Vagina (tissue), 2 donors: ENCODE results near the gene IVD. TPM values are rescaled to one million over a fixed set of nuclear protein-coding genes. Genes with fewer than 3 reads are reported as not detected.

Experiments used
- DNase-seq, 2 donors: peaks; one replicate each; pipeline ENCODE4 v3.0.0-alpha.2; 2017; ENCODE audit errors: extremely low spot score in 2 of 2
- H3K27ac ChIP-seq: fragments of 200-600 bp; sonication (generic); one replicate; pipeline ENCODE4 v1.5.1; 2019
- H3K27me3 ChIP-seq: fragments of 200-600 bp; sonication (generic); one replicate; pipeline ENCODE4 v1.5.1; 2019
- H3K36me3 ChIP-seq, 2 donors: fragments of 200-600 bp; sonication (generic); one replicate each; pipeline ENCODE4 v1.5.1; 2017 to 2019
- H3K4me1 ChIP-seq: fragments of 200-600 bp; sonication (generic); one replicate; pipeline ENCODE4 v1.5.1; 2019
- H3K4me3 ChIP-seq, 2 donors: fragments of 200-600 bp; sonication (generic); 1 replicate in 1 of 2; 2 replicates in 1 of 2; pipeline ENCODE4 v1.5.1; 2016 to 2019
- H3K9me3 ChIP-seq: fragments of 200-600 bp; sonication (generic); one replicate; pipeline ENCODE4 v1.5.1; 2019
- POLR2A ChIP-seq, 2 donors: fragments of 450-650 bp; IDR thresholded peaks; one replicate each; pipeline ENCODE4 v1.6.1; 2017; ENCODE audit warnings: antibody characterized with exemption in 2 of 2, mild to moderate bottlenecking in 2 of 2, moderate library complexity in 2 of 2
- POLR2AphosphoS5 ChIP-seq, 2 donors: sonication (generic); formaldehyde crosslinking; IDR thresholded peaks; one replicate each; pipeline ENCODE4 v1.9.0; 2017; ENCODE audit warnings: antibody characterized with exemption in 2 of 2, mild to moderate bottlenecking in 2 of 2, low read depth in 1 of 2; ENCODE audit not compliant: insufficient read depth in 1 of 2
- intact Hi-C: fragments of 100-400 bp; cut with DNase I; formaldehyde crosslinking; loops from one replicate; pipeline ENCODE4 v1.15.1; 2023
- total RNA-seq: library from RNA; depleted of rRNA; stranded (reverse); fragments of >200 nt; gene quantifications from one replicate; pipeline ENCODE4 v1.2.3, GENCODE V29; 2016
- TF ChIP-seq, protein P1 (sequence below), 3 experiments: fragments of 450-650 bp in 2 of 3; fragments of 200-600 bp in 1 of 3; sonication (generic) in 1 of 3; IDR thresholded peaks; one replicate each; pipeline ENCODE4 v1.5.1; 2017 to 2019; ENCODE audit warnings: antibody characterized with exemption in 3 of 3, mild to moderate bottlenecking in 2 of 3, moderate library complexity in 2 of 3

Gene IVD
- total RNA-seq, 1 donor from 2014 or later = 30.4 TPM

DNA sequence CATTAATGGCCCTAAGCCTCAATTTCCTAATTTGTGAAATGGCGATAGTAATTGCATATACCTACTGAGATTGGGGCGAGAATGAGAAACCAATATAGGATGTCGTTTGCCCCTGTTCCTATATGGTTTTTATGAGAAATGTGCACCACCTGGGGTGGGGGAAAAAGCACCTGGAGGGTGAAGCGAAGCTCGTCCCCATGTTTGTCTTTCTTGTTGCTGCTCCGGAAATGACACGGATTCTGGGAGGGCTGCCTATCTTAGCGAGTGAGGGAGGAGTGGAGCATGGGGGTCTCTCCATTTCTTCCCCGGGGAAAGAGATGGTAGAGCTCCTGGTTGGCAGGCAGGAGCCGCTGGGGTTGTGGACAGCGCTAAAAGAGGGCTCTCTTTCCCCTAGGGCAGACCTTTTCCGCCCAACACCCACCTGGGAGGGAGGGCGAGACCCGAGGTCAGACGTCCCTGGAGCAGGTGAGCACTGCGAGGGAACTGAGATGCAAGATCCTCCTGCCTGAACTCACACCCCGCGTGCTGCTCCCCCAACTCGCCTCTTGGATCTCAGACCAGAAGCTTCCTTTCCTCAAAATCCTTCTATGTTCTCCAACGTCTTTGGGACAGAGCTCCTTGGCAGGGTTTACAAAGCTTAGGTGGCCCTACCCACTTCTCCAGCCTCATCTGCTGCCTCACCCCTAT lies 29.6 kb downstream of the IVD start:
- Histone ChIP-seq H3K27me3 (no peaks in the 10 kb centered on the region), H3K36me3 (no peaks in the 10 kb centered on the region), H3K27ac (no peak overlapping the region), H3K4me3 (peak overlapping the region in 1 of 2 donors; percentile 54), H3K4me1 (peaks cover 34% of the 10 kb centered on the region), H3K9me3 (no peaks in the 10 kb centered on the region)
- intact Hi-C loops = loop anchor here (10.0 kb wide), 1 partner anchor 220 kb away; no protein-coding TSS in a partner anchor
- TF ChIP-seq POLR2AphosphoS5 (IDR thresholded peaks at IDR 0.05; ENCODE audit: insufficient read depth in 1 of 2, low read depth in 1 of 2) (no peak), POLR2A (IDR thresholded peaks at IDR 0.05) (no peak)
- TF ChIP-seq, protein P1, sequence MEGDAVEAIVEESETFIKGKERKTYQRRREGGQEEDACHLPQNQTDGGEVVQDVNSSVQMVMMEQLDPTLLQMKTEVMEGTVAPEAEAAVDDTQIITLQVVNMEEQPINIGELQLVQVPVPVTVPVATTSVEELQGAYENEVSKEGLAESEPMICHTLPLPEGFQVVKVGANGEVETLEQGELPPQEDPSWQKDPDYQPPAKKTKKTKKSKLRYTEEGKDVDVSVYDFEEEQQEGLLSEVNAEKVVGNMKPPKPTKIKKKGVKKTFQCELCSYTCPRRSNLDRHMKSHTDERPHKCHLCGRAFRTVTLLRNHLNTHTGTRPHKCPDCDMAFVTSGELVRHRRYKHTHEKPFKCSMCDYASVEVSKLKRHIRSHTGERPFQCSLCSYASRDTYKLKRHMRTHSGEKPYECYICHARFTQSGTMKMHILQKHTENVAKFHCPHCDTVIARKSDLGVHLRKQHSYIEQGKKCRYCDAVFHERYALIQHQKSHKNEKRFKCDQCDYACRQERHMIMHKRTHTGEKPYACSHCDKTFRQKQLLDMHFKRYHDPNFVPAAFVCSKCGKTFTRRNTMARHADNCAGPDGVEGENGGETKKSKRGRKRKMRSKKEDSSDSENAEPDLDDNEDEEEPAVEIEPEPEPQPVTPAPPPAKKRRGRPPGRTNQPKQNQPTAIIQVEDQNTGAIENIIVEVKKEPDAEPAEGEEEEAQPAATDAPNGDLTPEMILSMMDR (IDR thresholded peaks at IDR 0.05) = no peak
- DNase-seq = no peak

DNA sequence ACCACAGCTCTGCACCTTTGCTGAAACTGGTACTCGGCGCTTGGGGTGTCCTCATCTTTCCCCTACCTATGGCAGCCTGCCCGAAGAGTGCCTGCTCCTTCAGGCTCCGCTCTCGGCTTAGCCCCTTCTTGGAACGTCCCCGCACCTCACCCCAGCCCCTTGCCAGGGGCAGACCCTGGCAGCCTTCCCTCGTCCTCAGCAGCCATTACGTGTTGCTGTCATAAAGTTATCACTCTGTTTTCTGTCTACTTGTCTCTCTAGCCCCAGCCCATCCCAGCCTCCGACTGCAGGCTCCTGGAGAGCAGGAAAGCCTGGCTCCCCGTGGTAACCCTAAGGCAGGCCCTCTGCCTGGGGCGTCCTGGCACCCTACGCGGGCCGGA lies 30.1 kb downstream of the IVD start:
- H3K27me3 ChIP-seq = no peaks in the 10 kb centered on the region
- peaks cover 38% of the 10 kb centered on the region for H3K4me1 ChIP-seq
- intact Hi-C loops = loop anchor here (10.0 kb wide), 1 partner anchor 221 kb away; no protein-coding TSS in a partner anchor
- TF ChIP-seq, protein P1 (IDR thresholded peaks at IDR 0.05) = no peak
- no peak for TF ChIP-seq POLR2A (IDR thresholded peaks at IDR 0.05)
- TF ChIP-seq POLR2AphosphoS5 (IDR thresholded peaks at IDR 0.05; ENCODE audit: insufficient read depth in 1 of 2, low read depth in 1 of 2) = no peak
- no peak for DNase-seq
- H3K9me3 ChIP-seq = no peaks in the 10 kb centered on the region
- no peaks in the 10 kb centered on the region for H3K36me3 ChIP-seq
- peak overlapping the region; percentile 3 for H3K27ac ChIP-seq
- peak overlapping the region; percentile 46 to 54 for H3K4me3 ChIP-seq

DNA sequence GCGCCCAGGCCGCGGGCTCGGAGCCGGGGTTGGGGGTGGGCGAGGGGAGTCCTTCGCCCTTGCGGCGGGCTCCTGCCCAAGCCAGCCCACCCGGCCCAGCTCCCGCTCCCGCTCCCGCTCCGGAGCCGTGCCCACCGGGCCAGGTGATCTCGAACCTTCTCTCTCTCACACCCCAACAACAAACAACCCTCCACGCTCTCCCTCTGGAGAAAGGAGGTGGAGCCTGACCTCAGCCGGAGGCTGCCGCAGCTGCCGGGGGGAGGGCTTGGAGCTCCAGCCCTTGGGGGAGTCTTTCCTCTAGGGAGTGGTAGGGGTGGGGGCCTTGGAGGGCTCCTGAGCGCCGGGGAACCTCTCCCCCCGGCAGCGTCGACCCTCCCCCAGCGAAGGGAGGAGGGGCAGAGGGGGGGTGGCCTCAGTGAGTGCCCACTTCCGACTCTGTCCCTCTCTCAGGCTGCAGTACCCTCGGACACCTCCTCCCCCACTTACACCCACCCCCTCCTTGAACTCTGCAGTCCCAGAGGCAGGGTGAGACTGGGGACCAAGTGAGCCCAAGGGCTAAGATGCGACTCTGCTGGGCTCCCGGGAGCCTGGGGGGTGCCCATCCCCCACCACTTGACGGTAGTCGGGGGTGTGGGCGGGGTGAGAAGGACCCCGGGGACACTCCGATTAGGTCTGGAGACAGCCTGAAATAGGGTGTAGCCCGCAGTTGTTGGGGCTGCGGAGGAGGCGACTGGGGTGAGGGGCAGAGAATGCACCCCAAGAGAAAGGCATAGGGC lies 30.7 kb downstream of the IVD start:
- H3K27ac ChIP-seq = peak overlapping the region; percentile 3

DNA sequence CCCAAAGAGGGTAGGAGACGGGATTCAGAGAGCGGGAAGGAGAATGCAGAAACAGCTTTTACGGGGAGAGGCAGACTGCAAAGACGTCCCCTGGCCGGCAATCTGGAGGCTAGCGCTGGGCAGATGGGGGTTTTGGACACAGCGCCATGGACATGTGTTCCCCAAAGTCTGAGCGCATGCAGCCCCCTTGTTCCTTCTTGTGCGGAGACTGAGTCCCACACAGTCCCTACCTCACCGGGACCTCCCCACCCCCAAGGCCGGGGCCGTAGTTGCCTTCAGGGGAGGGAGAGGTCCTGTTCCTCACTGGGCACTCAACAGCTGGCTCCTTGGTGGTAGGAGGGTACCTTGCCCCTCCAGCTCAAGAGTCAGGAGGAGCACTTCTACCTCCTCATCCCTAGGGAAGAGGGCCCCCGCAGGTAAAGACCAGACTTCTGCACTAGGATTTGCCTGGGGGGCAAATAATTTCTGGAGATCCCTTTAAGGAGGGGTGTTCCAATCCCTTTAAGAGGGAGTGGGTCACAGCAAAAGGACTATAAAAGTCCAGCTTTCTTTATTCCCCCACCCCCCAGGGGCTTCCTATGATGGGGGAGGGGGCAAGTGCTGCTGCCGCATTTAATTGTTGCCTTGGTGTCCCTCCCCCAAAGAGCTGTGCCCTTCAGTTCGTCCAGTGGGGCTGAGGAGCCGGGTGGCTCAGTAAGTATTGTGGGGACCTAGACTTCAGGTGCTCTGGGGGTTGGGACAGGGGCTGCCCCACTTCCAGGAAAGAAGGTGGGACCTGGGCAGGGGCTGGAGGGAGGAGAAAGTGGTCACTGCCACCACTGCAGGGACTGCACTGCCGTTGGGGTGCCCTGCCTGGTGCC lies 31.5 kb downstream of the IVD start:
- TF ChIP-seq, protein P1 (IDR thresholded peaks at IDR 0.05) = no peak
- TF ChIP-seq POLR2A (IDR thresholded peaks at IDR 0.05) = no peak
- no peak for TF ChIP-seq POLR2AphosphoS5 (IDR thresholded peaks at IDR 0.05; ENCODE audit: insufficient read depth in 1 of 2, low read depth in 1 of 2)
- peak overlapping the region; percentile 46 to 54 for H3K4me3 ChIP-seq
- peaks cover 41% of the 10 kb centered on the region for H3K4me1 ChIP-seq
- no peak for DNase-seq
- intact Hi-C loops = loop anchor here (10.0 kb wide), 1 partner anchor 222 kb away; no protein-coding TSS in a partner anchor
- no peaks in the 10 kb centered on the region for H3K27me3 ChIP-seq
- no peaks in the 10 kb centered on the region for H3K36me3 ChIP-seq
- no peaks in the 10 kb centered on the region for H3K9me3 ChIP-seq
- no peak overlapping the region for H3K27ac ChIP-seq

More for the DNA sequence above, 30.7 kb downstream of the IVD start:
- TF ChIP-seq, protein P1 (IDR thresholded peaks at IDR 0.05) = no peak
- TF ChIP-seq POLR2A (IDR thresholded peaks at IDR 0.05) (no peak), POLR2AphosphoS5 (IDR thresholded peaks at IDR 0.05; ENCODE audit: insufficient read depth in 1 of 2, low read depth in 1 of 2) (no peak)
- Histone ChIP-seq H3K9me3 (no peaks in the 10 kb centered on the region), H3K4me1 (peaks cover 38% of the 10 kb centered on the region), H3K27me3 (no peaks in the 10 kb centered on the region), H3K36me3 (no peaks in the 10 kb centered on the region), H3K4me3 (peak overlapping the region; percentile 46 to 54)
- intact Hi-C loops = loop anchor here (10.0 kb wide), 1 partner anchor 222 kb away; no protein-coding TSS in a partner anchor
- DNase-seq = no peak
